Vagina (tissue), 2 donors: ENCODE results near the gene CPLANE2.
"Not testable (repeated sequence)": the region's sequence is repeated elsewhere in the genome, so short reads cannot be mapped to it uniquely, and the experiment has no call there.

ENCODE experiments used
- POLR2A ChIP-seq, 2 donors: fragments of 450-650 bp; IDR thresholded peaks; one replicate each; pipeline ENCODE4 v1.6.1; 2017; ENCODE audit warnings: antibody characterized with exemption in 2 of 2, mild to moderate bottlenecking in 2 of 2, moderate library complexity in 2 of 2
- POLR2AphosphoS5 ChIP-seq, 2 donors: sonication (generic); formaldehyde crosslinking; IDR thresholded peaks; one replicate each; pipeline ENCODE4 v1.9.0; 2017; ENCODE audit warnings: antibody characterized with exemption in 2 of 2, mild to moderate bottlenecking in 2 of 2, low read depth in 1 of 2; ENCODE audit not compliant: insufficient read depth in 1 of 2
- TF ChIP-seq, protein P1 (sequence below), 3 experiments: fragments of 450-650 bp in 2 of 3; fragments of 200-600 bp in 1 of 3; sonication (generic) in 1 of 3; IDR thresholded peaks; one replicate each; pipeline ENCODE4 v1.5.1; 2017 to 2019; ENCODE audit warnings: antibody characterized with exemption in 3 of 3, mild to moderate bottlenecking in 2 of 3, moderate library complexity in 2 of 3

GRCh38 chr1:16215240-16215639 lies 21.7 kb downstream of the CPLANE2 start:
- TF ChIP-seq, protein P1, sequence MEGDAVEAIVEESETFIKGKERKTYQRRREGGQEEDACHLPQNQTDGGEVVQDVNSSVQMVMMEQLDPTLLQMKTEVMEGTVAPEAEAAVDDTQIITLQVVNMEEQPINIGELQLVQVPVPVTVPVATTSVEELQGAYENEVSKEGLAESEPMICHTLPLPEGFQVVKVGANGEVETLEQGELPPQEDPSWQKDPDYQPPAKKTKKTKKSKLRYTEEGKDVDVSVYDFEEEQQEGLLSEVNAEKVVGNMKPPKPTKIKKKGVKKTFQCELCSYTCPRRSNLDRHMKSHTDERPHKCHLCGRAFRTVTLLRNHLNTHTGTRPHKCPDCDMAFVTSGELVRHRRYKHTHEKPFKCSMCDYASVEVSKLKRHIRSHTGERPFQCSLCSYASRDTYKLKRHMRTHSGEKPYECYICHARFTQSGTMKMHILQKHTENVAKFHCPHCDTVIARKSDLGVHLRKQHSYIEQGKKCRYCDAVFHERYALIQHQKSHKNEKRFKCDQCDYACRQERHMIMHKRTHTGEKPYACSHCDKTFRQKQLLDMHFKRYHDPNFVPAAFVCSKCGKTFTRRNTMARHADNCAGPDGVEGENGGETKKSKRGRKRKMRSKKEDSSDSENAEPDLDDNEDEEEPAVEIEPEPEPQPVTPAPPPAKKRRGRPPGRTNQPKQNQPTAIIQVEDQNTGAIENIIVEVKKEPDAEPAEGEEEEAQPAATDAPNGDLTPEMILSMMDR (IDR thresholded peaks at IDR 0.05) = not testable (repeated sequence)
- TF ChIP-seq POLR2A (IDR thresholded peaks at IDR 0.05); POLR2AphosphoS5 (IDR thresholded peaks at IDR 0.05; ENCODE audit: insufficient read depth in 1 of 2, low read depth in 1 of 2): not testable (repeated sequence)
